Activated CD4-positive, alpha-beta T cell treated with anti-CD3 and anti-CD28 coated beads for 4 hours (primary cell): ENCODE results near the gene TIGIT.

Source experiments
- DNase-seq, 2 donors: peaks; one replicate each; pipeline ENCODE4 v3.0.0-alpha.2; 2020

The TIGIT gene

DNA sequence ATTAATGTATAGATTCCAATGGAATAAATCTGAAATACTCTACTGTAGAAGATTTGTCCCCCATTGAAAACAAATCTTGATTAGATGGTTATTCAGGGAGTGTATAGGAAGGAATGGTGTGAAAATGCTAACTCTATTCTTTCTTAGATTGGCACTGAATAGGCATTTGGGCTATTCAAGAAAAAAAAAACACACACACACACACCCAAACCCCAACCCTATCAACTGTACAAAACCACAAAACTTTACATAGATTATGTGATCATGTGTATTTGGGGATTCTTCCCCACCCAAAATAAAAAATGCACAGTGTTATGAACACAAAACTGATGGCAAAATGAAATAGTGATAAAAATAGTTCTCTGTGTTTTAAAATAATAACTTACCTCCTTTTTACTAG lies 61.8 kb downstream of the TIGIT start:
- no peak for DNase-seq

DNA sequence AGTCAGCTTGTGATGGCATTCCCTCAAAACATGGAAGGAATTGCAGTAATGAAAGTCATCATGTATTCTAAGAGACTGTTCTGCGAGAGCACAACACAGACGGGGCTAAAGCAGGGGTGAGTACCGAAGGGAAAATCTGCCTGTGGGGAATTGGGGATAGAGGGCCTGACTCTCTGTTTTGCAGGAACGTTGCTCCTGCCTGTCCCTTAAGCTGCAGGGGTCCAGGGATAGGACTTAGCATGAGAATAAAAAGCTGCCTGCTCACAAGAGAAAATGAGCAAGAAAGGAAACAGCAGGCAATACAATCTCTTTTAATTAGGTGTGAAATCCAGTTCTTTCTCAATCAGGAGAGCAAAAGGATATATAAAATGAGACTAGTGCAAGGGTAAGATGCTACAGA lies 62.2 kb downstream of the TIGIT start:
- DNase-seq: no peak

DNA sequence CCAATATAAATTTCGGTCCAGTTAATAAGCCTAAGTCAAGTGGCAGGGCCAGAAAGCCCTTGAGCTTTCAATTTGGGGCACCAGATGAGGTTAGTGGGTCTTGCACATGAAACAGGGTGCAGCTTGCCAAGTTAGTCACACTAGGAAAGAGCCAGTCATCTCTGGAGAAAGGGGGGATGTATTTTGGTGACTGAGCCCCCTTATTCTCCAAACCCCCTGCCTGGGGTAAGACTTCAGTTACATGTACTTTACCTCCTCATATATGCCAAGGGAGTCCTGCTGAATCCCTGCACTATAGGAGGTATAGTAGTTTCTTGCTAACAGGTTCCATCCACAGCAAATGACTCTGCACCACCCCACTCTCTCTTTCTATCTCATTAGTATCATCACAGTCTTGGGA lies 62.7 kb downstream of the TIGIT start:
- no peak for DNase-seq
